ENCODE data around the gene TRAPPC1. TPM values are rescaled to one million over a fixed set of nuclear protein-coding genes. Genes with fewer than 3 reads are reported as not detected.

TRAPPC1 gene
- total RNA-seq, 1 experiment from 2014 or later = 87.8 TPM

- intact Hi-C loops (cut with micrococcal nuclease; ENCODE audit: unreplicated experiment) = no loop called here
- no TSS peak for BruUV-seq (replicated peaks)
- DNase-seq = no peak
- CTCF ChIA-PET = no interaction called here
- Mint-ChIP-seq H3K27me3 (ENCODE audit: unreplicated experiment) (no peaks in the 10 kb centered on the region), H3K4me3 (ENCODE audit: low read depth, unreplicated experiment) (no peak overlapping the region), H3K36me3 (ENCODE audit: insufficient read depth, unreplicated experiment) (peaks cover 21% of the 10 kb centered on the region), H3K4me1 (ENCODE audit: low read depth, unreplicated experiment) (no peaks in the 10 kb centered on the region), H3K9me3 (ENCODE audit: low read depth, unreplicated experiment) (no peaks in the 10 kb centered on the region), H3K27ac (ENCODE audit: unreplicated experiment) (no peak overlapping the region)
- no peak for TF ChIP-seq CTCF (IDR thresholded peaks at IDR 0.05; ENCODE audit: unreplicated experiment)
Measured at GRCh38 chr17:7940743-7941142, 9.0 kb upstream of the TRAPPC1 start.

GRCh38 chr17:7940034-7940433, 8.3 kb upstream of the TRAPPC1 start:
- CTCF ChIA-PET = no interaction called here
- Mint-ChIP-seq H3K4me3 (ENCODE audit: low read depth, unreplicated experiment) (no peak overlapping the region), H3K27me3 (ENCODE audit: unreplicated experiment) (no peaks in the 10 kb centered on the region), H3K9me3 (ENCODE audit: low read depth, unreplicated experiment) (no peaks in the 10 kb centered on the region), H3K36me3 (ENCODE audit: insufficient read depth, unreplicated experiment) (peaks cover 28% of the 10 kb centered on the region), H3K27ac (ENCODE audit: unreplicated experiment) (no peak overlapping the region), H3K4me1 (ENCODE audit: low read depth, unreplicated experiment) (no peaks in the 10 kb centered on the region)
- no peak for TF ChIP-seq CTCF (IDR thresholded peaks at IDR 0.05; ENCODE audit: unreplicated experiment)
- BruUV-seq (replicated peaks) = no TSS peak
- intact Hi-C loops (cut with micrococcal nuclease; ENCODE audit: unreplicated experiment) = no loop called here
- no peak for DNase-seq

- TF ChIP-seq CTCF (IDR thresholded peaks at IDR 0.05; ENCODE audit: unreplicated experiment) = no peak
- no peak for DNase-seq
- H3K4me3 Mint-ChIP-seq (ENCODE audit: low read depth, unreplicated experiment) = no peak overlapping the region
- BruUV-seq (replicated peaks) = no TSS peak
- H3K36me3 Mint-ChIP-seq (ENCODE audit: insufficient read depth, unreplicated experiment) = peaks cover 47% of the 10 kb centered on the region
- CTCF ChIA-PET = interaction anchor here (0.6 kb wide), 2 partner anchors 16 to 790 kb away, joined by 3 to 9 read pairs; no protein-coding TSS in a partner anchor
- H3K27me3 Mint-ChIP-seq (ENCODE audit: unreplicated experiment) = no peaks in the 10 kb centered on the region
- H3K9me3 Mint-ChIP-seq (ENCODE audit: low read depth, unreplicated experiment) = no peaks in the 10 kb centered on the region
- H3K4me1 Mint-ChIP-seq (ENCODE audit: low read depth, unreplicated experiment) = peaks cover 20% of the 10 kb centered on the region
- intact Hi-C loops (cut with micrococcal nuclease; ENCODE audit: unreplicated experiment) = loop anchor here (10.0 kb wide), 1 partner anchor 51 kb away; the partner anchor contains the start of gene CHD3
- H3K27ac Mint-ChIP-seq (ENCODE audit: unreplicated experiment) = no peak overlapping the region
Measured at GRCh38 chr17:7935859-7936258, 4.1 kb upstream of the TRAPPC1 start.

GRCh38 chr17:7932949-7933348, 1.2 kb upstream of the TRAPPC1 start:
- peak overlapping the region; percentile 91 for H3K4me3 Mint-ChIP-seq (ENCODE audit: low read depth, unreplicated experiment)
- intact Hi-C loops (cut with micrococcal nuclease; ENCODE audit: unreplicated experiment) = loop anchor here (10.0 kb wide), 1 partner anchor 48 kb away; the partner anchor contains the start of gene CHD3
- no peaks in the 10 kb centered on the region for H3K9me3 Mint-ChIP-seq (ENCODE audit: low read depth, unreplicated experiment)
- CTCF ChIA-PET = interaction anchor here (0.6 to 2.6 kb wide), 4 partner anchors 56 to 232 kb away, joined by 3 to 16 read pairs (median 4); no protein-coding TSS in a partner anchor
- peak; percentile 22 for DNase-seq
- no TSS peak for BruUV-seq (replicated peaks)
- peaks cover 51% of the 10 kb centered on the region for H3K36me3 Mint-ChIP-seq (ENCODE audit: insufficient read depth, unreplicated experiment)
- H3K27ac Mint-ChIP-seq (ENCODE audit: unreplicated experiment) = peak overlapping the region; percentile 40
- H3K4me1 Mint-ChIP-seq (ENCODE audit: low read depth, unreplicated experiment) = peaks cover 20% of the 10 kb centered on the region
- no peak for TF ChIP-seq CTCF (IDR thresholded peaks at IDR 0.05; ENCODE audit: unreplicated experiment)
- no peaks in the 10 kb centered on the region for H3K27me3 Mint-ChIP-seq (ENCODE audit: unreplicated experiment)
